Adrenal gland (tissue), 5 donors: ENCODE measurements around the gene TAMM41.

ENCODE experiments used
- POLR2A ChIP-seq, 2 donors: fragments of 450-650 bp; IDR thresholded peaks; one replicate each; pipeline ENCODE4 v1.6.1; 2017; ENCODE audit warnings: antibody characterized with exemption in 2 of 2, mild to moderate bottlenecking in 2 of 2, moderate library complexity in 1 of 2
- TF ChIP-seq, protein P1 (sequence below), 6 experiments: fragments of 450-650 bp in 4 of 6; fragments of 200-600 bp in 2 of 6; sonication (generic) in 1 of 6; IDR thresholded peaks; 1 replicate in 5 of 6; 2 replicates in 1 of 6; pipeline versions ENCODE4 v1.5.1 to v1.8.0; 2016 to 2021; ENCODE audit warnings: antibody characterized with exemption in 6 of 6, mild to moderate bottlenecking in 2 of 6, moderate library complexity in 1 of 6
- donor health status: DM: no; HTN: no; CAD: no.

DNA sequence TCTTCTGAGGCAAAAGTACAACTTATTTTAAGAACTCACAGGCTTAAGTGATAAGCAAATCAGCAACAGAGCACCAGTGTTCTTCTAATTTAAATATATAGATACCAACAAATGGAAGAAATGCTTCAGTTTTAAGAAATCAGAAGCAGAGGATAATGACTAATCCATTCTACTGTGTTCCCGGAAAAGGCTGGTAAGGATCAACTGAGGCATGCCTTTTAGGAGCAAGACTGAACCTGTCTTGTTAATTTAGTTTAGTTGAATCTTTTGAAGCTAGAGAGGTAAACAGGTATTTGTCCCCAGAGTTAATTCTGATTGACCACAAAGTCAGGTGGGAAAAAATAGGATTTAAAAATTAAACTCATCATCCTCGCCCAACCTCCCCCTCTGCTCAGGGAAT is 51.8 kb downstream of the TAMM41 start:
- no peak for TF ChIP-seq POLR2A (IDR thresholded peaks at IDR 0.05)
- TF ChIP-seq, protein P1, sequence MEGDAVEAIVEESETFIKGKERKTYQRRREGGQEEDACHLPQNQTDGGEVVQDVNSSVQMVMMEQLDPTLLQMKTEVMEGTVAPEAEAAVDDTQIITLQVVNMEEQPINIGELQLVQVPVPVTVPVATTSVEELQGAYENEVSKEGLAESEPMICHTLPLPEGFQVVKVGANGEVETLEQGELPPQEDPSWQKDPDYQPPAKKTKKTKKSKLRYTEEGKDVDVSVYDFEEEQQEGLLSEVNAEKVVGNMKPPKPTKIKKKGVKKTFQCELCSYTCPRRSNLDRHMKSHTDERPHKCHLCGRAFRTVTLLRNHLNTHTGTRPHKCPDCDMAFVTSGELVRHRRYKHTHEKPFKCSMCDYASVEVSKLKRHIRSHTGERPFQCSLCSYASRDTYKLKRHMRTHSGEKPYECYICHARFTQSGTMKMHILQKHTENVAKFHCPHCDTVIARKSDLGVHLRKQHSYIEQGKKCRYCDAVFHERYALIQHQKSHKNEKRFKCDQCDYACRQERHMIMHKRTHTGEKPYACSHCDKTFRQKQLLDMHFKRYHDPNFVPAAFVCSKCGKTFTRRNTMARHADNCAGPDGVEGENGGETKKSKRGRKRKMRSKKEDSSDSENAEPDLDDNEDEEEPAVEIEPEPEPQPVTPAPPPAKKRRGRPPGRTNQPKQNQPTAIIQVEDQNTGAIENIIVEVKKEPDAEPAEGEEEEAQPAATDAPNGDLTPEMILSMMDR (IDR thresholded peaks at IDR 0.05), result no peak
